Small intestine (tissue), 7 donors: ENCODE data around the gene MAGEE1. TPM values are rescaled to one million over a fixed set of nuclear protein-coding genes. Genes with fewer than 3 reads are reported as not detected.

Experiments used
- DNase-seq, 2 donors: peaks; one replicate each; pipeline versions ENCODE4 v3.0.0 to v3.0.0-alpha.2; 2013
- FAIRE-seq: peaks from 2 replicates; lab custom pipeline; 2012; peaks lifted over from hg19 to GRCh38; lab: Jason Lieb, UNC
- H3K27ac ChIP-seq, 3 donors: one replicate each; pipeline ENCODE4 v1.5.1; 2013; ENCODE audit warnings: low read length in 2 of 3, mild to moderate bottlenecking in 2 of 3, control low read depth in 1 of 3, inconsistent platforms in 1 of 3, low read depth in 1 of 3, moderate library complexity in 1 of 3
- H3K27me3 ChIP-seq, 3 donors: one replicate each; pipeline ENCODE4 v1.6.1; 2013; ENCODE audit warnings: low read length in 3 of 3, inconsistent platforms in 1 of 3; ENCODE audit not compliant: control insufficient read depth in 3 of 3, insufficient read depth in 3 of 3
- H3K36me3 ChIP-seq, 3 donors: one replicate each; pipeline ENCODE4 v1.6.1; 2013; ENCODE audit warnings: low read length in 3 of 3, inconsistent platforms in 1 of 3, low read depth in 1 of 3, mild to moderate bottlenecking in 1 of 3, moderate library complexity in 1 of 3; ENCODE audit not compliant: control insufficient read depth in 3 of 3, insufficient read depth in 2 of 3
- H3K4me1 ChIP-seq, 3 donors: one replicate each; pipeline ENCODE4 v1.6.1; 2013; ENCODE audit warnings: low read length in 2 of 3, inconsistent platforms in 1 of 3, low read depth in 1 of 3, mild to moderate bottlenecking in 1 of 3, moderate library complexity in 1 of 3; ENCODE audit not compliant: control insufficient read depth in 3 of 3, insufficient read depth in 2 of 3
- H3K4me3 ChIP-seq, 3 donors: one replicate each; pipeline ENCODE4 v1.5.1; 2013; ENCODE audit warnings: low read length in 3 of 3, control low read depth in 1 of 3, inconsistent platforms in 1 of 3, low read depth in 1 of 3, mild to moderate bottlenecking in 1 of 3, moderate library complexity in 1 of 3
- H3K9me3 ChIP-seq, 2 donors: one replicate each; pipeline ENCODE4 v1.6.1; 2013; ENCODE audit warnings: low read depth in 1 of 2, low read length in 1 of 2; ENCODE audit not compliant: control insufficient read depth in 2 of 2, insufficient read depth in 1 of 2
- WGBS, 3 donors: extraction: QIAGEN DNeasy Blood & Tissue Kit; methylation state at CpG; one replicate each; pipeline ENCODE4 v1.1.7; 2013; 5-methylcytosine and 5-hydroxymethylcytosine counted together
- polyA plus RNA-seq, 4 donors: library from polyadenylated mRNA; stranded (reverse) in 3 of 4; unstranded in 1 of 4; fragments of 200-250 nt in 3 of 4; fragments of 120-200 nt in 1 of 4; gene quantifications; one replicate each; pipeline versions ENCODE4 v1.2.1 to v1.2.3, GENCODE V29; 2013
- donor health status: healthy with polysubstance abuse.
- donor health status: control.
- donor health status: control.
- donor health status: Bipolar disorder and iron deficiency.
- donor health status: healthy.

MAGEE1 gene
- polyA plus RNA-seq, 4 donors: 1.1 TPM; not detected in 2

- H3K27me3 ChIP-seq: no peaks in the 10 kb centered on the region
- 50 to 89% (median 79%) methylated on average over 3 of the region's 3 CpGs for WGBS, 3 donors
- no peak overlapping the region for H3K27ac ChIP-seq
- FAIRE-seq (no peak), DNase-seq (no peak)
- H3K36me3 ChIP-seq: no peaks in the 10 kb centered on the region
- H3K4me3 ChIP-seq: no peak overlapping the region
- no peaks in the 10 kb centered on the region for H3K9me3 ChIP-seq
- no peaks in the 10 kb centered on the region for H3K4me1 ChIP-seq
Measured at GRCh38 chrX:76434103-76434741, 6.7 kb downstream of the MAGEE1 start.

- Histone ChIP-seq H3K27me3 (no peaks in the 10 kb centered on the region), H3K4me1 (no peaks in the 10 kb centered on the region), H3K4me3 (no peak overlapping the region), H3K36me3 (no peaks in the 10 kb centered on the region), H3K27ac (no peak overlapping the region), H3K9me3 (no peaks in the 10 kb centered on the region)
- FAIRE-seq (no peak), DNase-seq (no peak)
Measured at GRCh38 chrX:76439188-76439587, 11.7 kb downstream of the MAGEE1 start.

- Histone ChIP-seq H3K9me3 (no peaks in the 10 kb centered on the region), H3K27me3 (no peaks in the 10 kb centered on the region), H3K4me1 (no peaks in the 10 kb centered on the region), H3K27ac (no peak overlapping the region), H3K4me3 (no peak overlapping the region), H3K36me3 (no peaks in the 10 kb centered on the region)
- DNase-seq: no peak
- 61 to 86% (median 63%) methylated on average over 2 of the region's 2 CpGs for WGBS, 3 donors
- no peak for FAIRE-seq
Measured at GRCh38 chrX:76453737-76454406, 26.4 kb downstream of the MAGEE1 start.

- Histone ChIP-seq H3K27me3 (no peaks in the 10 kb centered on the region), H3K27ac (no peak overlapping the region), H3K4me3 (no peak overlapping the region), H3K9me3 (no peaks in the 10 kb centered on the region), H3K4me1 (no peaks in the 10 kb centered on the region), H3K36me3 (no peaks in the 10 kb centered on the region)
- WGBS, 3 donors: 8 to 15% (median 10%) methylated on average over 3 of the region's 3 CpGs
- DNase-seq (peak; percentile 3 to 10), FAIRE-seq (no peak)
Measured at GRCh38 chrX:76454456-76454927, 27.0 kb downstream of the MAGEE1 start.

- H3K27me3 ChIP-seq: no peaks in the 10 kb centered on the region
- DNase-seq (no peak), FAIRE-seq (no peak)
- no peak overlapping the region for H3K4me3 ChIP-seq
- no peaks in the 10 kb centered on the region for H3K4me1 ChIP-seq
- WGBS, 3 donors: 39 to 72% (median 49%) methylated on average over 2 of the region's 2 CpGs
- no peaks in the 10 kb centered on the region for H3K9me3 ChIP-seq
- H3K36me3 ChIP-seq: no peaks in the 10 kb centered on the region
- H3K27ac ChIP-seq: no peak overlapping the region
Measured at GRCh38 chrX:76477353-76477752, 49.8 kb downstream of the MAGEE1 start.
